Measurements from ENCODE around the gene TEK.
A peak's percentile ranks its signal among the peaks of the same experiment; 100 is the strongest.

The TEK gene

DNA sequence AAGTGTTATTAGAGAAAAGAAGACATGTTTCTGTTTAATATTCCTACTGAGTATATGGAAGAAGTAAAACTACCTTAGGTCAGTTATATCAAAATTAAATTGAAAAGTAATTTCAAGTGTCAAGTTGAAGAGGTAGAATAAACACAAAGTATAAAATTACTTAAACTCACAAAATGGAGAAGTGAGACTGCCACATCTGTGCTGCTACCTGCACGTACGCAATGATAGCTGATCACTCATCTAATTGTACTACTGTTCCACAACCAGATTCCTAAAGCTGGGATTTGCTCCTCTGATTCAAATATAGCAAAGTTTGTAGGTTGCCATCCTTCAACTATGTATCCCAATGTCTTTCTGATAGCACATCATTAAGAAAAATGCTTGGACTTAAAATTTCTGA is 163.1 kb downstream of the TEK start:
- H3K27me3 ChIP-seq (replicated peaks) = no peaks in the 10 kb centered on the region
- H3K4me3 ChIP-seq (ENCODE audit: low read depth, low read length) = no peak overlapping the region
- no peaks in the 10 kb centered on the region for H3K36me3 ChIP-seq (replicated peaks)
- TF ChIP-seq, protein P1, sequence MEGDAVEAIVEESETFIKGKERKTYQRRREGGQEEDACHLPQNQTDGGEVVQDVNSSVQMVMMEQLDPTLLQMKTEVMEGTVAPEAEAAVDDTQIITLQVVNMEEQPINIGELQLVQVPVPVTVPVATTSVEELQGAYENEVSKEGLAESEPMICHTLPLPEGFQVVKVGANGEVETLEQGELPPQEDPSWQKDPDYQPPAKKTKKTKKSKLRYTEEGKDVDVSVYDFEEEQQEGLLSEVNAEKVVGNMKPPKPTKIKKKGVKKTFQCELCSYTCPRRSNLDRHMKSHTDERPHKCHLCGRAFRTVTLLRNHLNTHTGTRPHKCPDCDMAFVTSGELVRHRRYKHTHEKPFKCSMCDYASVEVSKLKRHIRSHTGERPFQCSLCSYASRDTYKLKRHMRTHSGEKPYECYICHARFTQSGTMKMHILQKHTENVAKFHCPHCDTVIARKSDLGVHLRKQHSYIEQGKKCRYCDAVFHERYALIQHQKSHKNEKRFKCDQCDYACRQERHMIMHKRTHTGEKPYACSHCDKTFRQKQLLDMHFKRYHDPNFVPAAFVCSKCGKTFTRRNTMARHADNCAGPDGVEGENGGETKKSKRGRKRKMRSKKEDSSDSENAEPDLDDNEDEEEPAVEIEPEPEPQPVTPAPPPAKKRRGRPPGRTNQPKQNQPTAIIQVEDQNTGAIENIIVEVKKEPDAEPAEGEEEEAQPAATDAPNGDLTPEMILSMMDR (IDR thresholded peaks at IDR 0.05; ENCODE audit: low read depth, low read length, missing control alignments) = no peak
- no peak overlapping the region for H3K27ac ChIP-seq
- DNase-seq = no peak
- in situ Hi-C loops (cut with HindIII; ENCODE audit: low pct_ligation_motif_present, low sequenced_read_pairs) = no loop called here

DNA sequence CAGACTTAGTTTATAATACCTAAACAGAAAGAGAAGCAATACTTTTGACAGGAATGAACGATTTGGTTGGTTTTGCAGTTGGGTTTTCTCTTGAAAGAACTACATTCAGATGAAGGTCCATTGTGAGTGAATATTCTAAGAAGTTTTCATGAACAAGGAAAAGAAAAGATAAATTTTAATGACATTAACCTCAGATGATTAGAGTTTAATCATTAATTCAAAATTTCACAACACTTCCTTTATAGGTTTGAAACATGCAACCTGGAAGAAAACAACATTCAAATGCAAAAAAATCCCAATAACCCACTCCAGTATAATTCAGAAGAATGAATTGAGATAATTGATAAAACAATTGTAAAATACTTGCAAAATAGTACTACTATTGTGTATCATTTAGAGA is 164.2 kb downstream of the TEK start:
- TF ChIP-seq, protein P1 (IDR thresholded peaks at IDR 0.05; ENCODE audit: low read depth, low read length, missing control alignments) = no peak
- Histone ChIP-seq H3K36me3 (replicated peaks) (no peaks in the 10 kb centered on the region), H3K27ac (no peak overlapping the region), H3K27me3 (replicated peaks) (no peaks in the 10 kb centered on the region), H3K4me3 (ENCODE audit: low read depth, low read length) (no peak overlapping the region)
- DNase-seq = no peak
- in situ Hi-C loops (cut with HindIII; ENCODE audit: low pct_ligation_motif_present, low sequenced_read_pairs) = no loop called here

- TF ChIP-seq, protein P1 (IDR thresholded peaks at IDR 0.05; ENCODE audit: low read depth, low read length, missing control alignments) = peak; percentile 66
- H3K4me3 ChIP-seq (ENCODE audit: low read depth, low read length) = peak overlapping the region; percentile 13
- no peaks in the 10 kb centered on the region for H3K36me3 ChIP-seq (replicated peaks)
- in situ Hi-C loops (cut with HindIII; ENCODE audit: low pct_ligation_motif_present, low sequenced_read_pairs) = no loop called here
- no peaks in the 10 kb centered on the region for H3K27me3 ChIP-seq (replicated peaks)
- H3K27ac ChIP-seq = no peak overlapping the region
- DNase-seq = peak; percentile 44
Observed at GRCh38 chr9:27276193-27277030, 167.4 kb downstream of the TEK start.

- no peak for DNase-seq
- H3K27ac ChIP-seq = no peak overlapping the region
- H3K36me3 ChIP-seq (replicated peaks) = no peaks in the 10 kb centered on the region
- no peaks in the 10 kb centered on the region for H3K27me3 ChIP-seq (replicated peaks)
- no peak overlapping the region for H3K4me3 ChIP-seq (ENCODE audit: low read depth, low read length)
- TF ChIP-seq, protein P1 (IDR thresholded peaks at IDR 0.05; ENCODE audit: low read depth, low read length, missing control alignments) = no peak
- in situ Hi-C loops (cut with HindIII; ENCODE audit: low pct_ligation_motif_present, low sequenced_read_pairs) = no loop called here
Observed at GRCh38 chr9:27278374-27278773, 169.3 kb downstream of the TEK start.

GRCh38 chr9:27279611-27280010 is 170.6 kb downstream of the TEK start:
- in situ Hi-C loops (cut with HindIII; ENCODE audit: low pct_ligation_motif_present, low sequenced_read_pairs) = no loop called here
- Histone ChIP-seq H3K27me3 (replicated peaks) (no peaks in the 10 kb centered on the region), H3K27ac (no peak overlapping the region), H3K36me3 (replicated peaks) (no peaks in the 10 kb centered on the region), H3K4me3 (ENCODE audit: low read depth, low read length) (no peak overlapping the region)
- no peak for DNase-seq
- TF ChIP-seq, protein P1 (IDR thresholded peaks at IDR 0.05; ENCODE audit: low read depth, low read length, missing control alignments) = no peak

All from brain microvascular endothelial cell (primary cell).